Ascending aorta (tissue), 2 donors: ENCODE results near the gene TRAPPC3L. TPM values are rescaled to one million over a fixed set of nuclear protein-coding genes. Genes with fewer than 3 reads are reported as not detected.

ENCODE experiments used
- DNase-seq, 2 donors: peaks; one replicate each; pipeline ENCODE4 v3.0.0-alpha.2; 2019; ENCODE audit warnings: low spot score in 2 of 2
- H3K27ac ChIP-seq, 2 donors: fragments of 200-600 bp; sonication (generic); one replicate each; pipeline ENCODE4 v1.5.1; 2016 to 2017; ENCODE audit warnings: mild to moderate bottlenecking in 1 of 2
- H3K27me3 ChIP-seq: fragments of 200-600 bp; sonication (generic); one replicate; pipeline ENCODE4 v1.5.1; 2017
- H3K36me3 ChIP-seq, 2 donors: fragments of 200-600 bp; sonication (generic); one replicate each; pipeline ENCODE4 v1.5.1; 2016
- H3K4me1 ChIP-seq, 2 donors: fragments of 200-600 bp; sonication (generic); one replicate each; pipeline ENCODE4 v1.5.1; 2016 to 2017; ENCODE audit warnings: mild to moderate bottlenecking in 1 of 2
- H3K4me3 ChIP-seq, 2 donors: fragments of 200-600 bp; sonication (generic); one replicate each; pipeline ENCODE4 v1.5.1; 2016 to 2017; ENCODE audit warnings: mild to moderate bottlenecking in 1 of 2
- H3K9me3 ChIP-seq, 2 donors: fragments of 200-600 bp; sonication (generic); one replicate each; pipeline ENCODE4 v1.5.1; 2016
- CTCF ChIP-seq, 3 experiments: fragments of 200-600 bp in 2 of 3; fragments of 450-650 bp in 1 of 3; sonication (generic) in 2 of 3; IDR thresholded peaks; one replicate each; pipeline ENCODE4 v1.5.1; 2016 to 2019; ENCODE audit warnings: antibody characterized with exemption in 3 of 3, mild to moderate bottlenecking in 1 of 3, moderate library complexity in 1 of 3
- intact Hi-C: fragments of 100-400 bp; cut with DNase I; formaldehyde crosslinking; loops from one replicate; pipeline ENCODE4 v1.15.1; 2023
- total RNA-seq: library from RNA; depleted of rRNA; stranded (reverse); fragments of >200 nt; gene quantifications from one replicate; pipeline ENCODE4 v1.1.0, GENCODE V29; 2016

Gene TRAPPC3L
- total RNA-seq, 1 donor from 2014 or later, result not detected

- TF ChIP-seq CTCF (IDR thresholded peaks at IDR 0.05), result no peak
- Histone ChIP-seq H3K36me3 (no peaks in the 10 kb centered on the region), H3K9me3 (no peaks in the 10 kb centered on the region), H3K27ac (no peak overlapping the region), H3K4me3 (no peak overlapping the region), H3K27me3 (no peaks in the 10 kb centered on the region), H3K4me1 (peaks cover 0 to 6% of the 10 kb centered on the region in 2 donors)
- DNase-seq, result no peak
- intact Hi-C loops, result loop anchor here (5.0 kb wide), 3 partner anchors 74 to 164 kb away; partner anchors contain the start of gene DSE
These were observed 99.1 kb downstream of the TRAPPC3L start for GRCh38 chr6:116446399-116446798.

GRCh38 chr6:116445102-116445501 lies 100.4 kb downstream of the TRAPPC3L start:
- DNase-seq, result no peak
- Histone ChIP-seq H3K27me3 (no peaks in the 10 kb centered on the region), H3K36me3 (no peaks in the 10 kb centered on the region), H3K27ac (no peak overlapping the region), H3K9me3 (no peaks in the 10 kb centered on the region), H3K4me3 (no peak overlapping the region), H3K4me1 (peaks cover 0 to 6% of the 10 kb centered on the region in 2 donors)
- intact Hi-C loops, result loop anchor here (5.0 kb wide), 3 partner anchors 73 to 163 kb away; partner anchors contain the start of gene DSE
- no peak for TF ChIP-seq CTCF (IDR thresholded peaks at IDR 0.05)

Other genes starting within 250 kb of the TRAPPC3L start
- gene DSE, start 174.7 kb downstream of the TRAPPC3L start, total RNA-seq, result 27.6 TPM
- not detected for gene CALHM6, start 84.3 kb downstream of the TRAPPC3L start, total RNA-seq
- gene CALHM5, start 34.0 kb downstream of the TRAPPC3L start, total RNA-seq, result 3.4 TPM
- not detected for gene CALHM4, start 8.1 kb upstream of the TRAPPC3L start, total RNA-seq
- 11.0 TPM for gene RWDD1, start 25.8 kb upstream of the TRAPPC3L start, total RNA-seq
- 17.9 TPM for gene RSPH4A, start 70.8 kb upstream of the TRAPPC3L start, total RNA-seq
- gene ZUP1, start 123.1 kb upstream of the TRAPPC3L start, total RNA-seq, result 0.85 TPM
- gene KPNA5, start 135.5 kb upstream of the TRAPPC3L start, total RNA-seq, result 0.96 TPM
- gene FAM162B, start 220.0 kb upstream of the TRAPPC3L start, total RNA-seq, result not detected